PFSK-1 (cell line): ENCODE measurements around the gene NEURL1B.

Experiments
- FOXP2 ChIP-seq: optimal IDR thresholded peaks from 2 replicates; pipeline ENCODE3; 2011; ENCODE audit warnings: borderline replicate concordance, control low read depth, inconsistent platforms; ENCODE audit not compliant: insufficient read depth; ENCODE audit errors: extremely low read length, extremely low read depth
- POLR2AphosphoS5 ChIP-seq: IDR thresholded peaks from 2 replicates; pipeline ENCODE4 v1.6.1; 2012; ENCODE audit warnings: low read depth, mild to moderate bottlenecking, control low read depth, low read length, moderate library complexity
- REST ChIP-seq, 2 experiments: IDR thresholded peaks; 2 replicates each; pipeline versions ENCODE4 v1.6.1 to v1.8.0; 2011 to 2012; ENCODE audit warnings: low read depth in 2 of 2, low read length in 2 of 2, control low read depth in 1 of 2, inconsistent platforms in 1 of 2, mild to moderate bottlenecking in 1 of 2, moderate library complexity in 1 of 2; ENCODE audit not compliant: insufficient read depth in 1 of 2

GRCh38 chr5:172592881-172593280 lies 48.2 kb upstream of the NEURL1B start:
- no peak for TF ChIP-seq POLR2AphosphoS5
- TF ChIP-seq FOXP2: no peak
- TF ChIP-seq REST (IDR thresholded peaks at IDR 0.05; ENCODE audit: insufficient read depth in 1 of 2, low read depth in 2 of 2, low read length in 2 of 2): no peak
